Osteoblast (primary cell): ENCODE measurements around the gene SNX17. TPM values are rescaled to one million over a fixed set of nuclear protein-coding genes. Genes with fewer than 3 reads are reported as not detected.

Source experiments
- DNase-seq: peaks from one replicate; pipeline ENCODE4 v3.0.0; 2011; ENCODE audit warnings: low spot score, mixed read lengths; ENCODE audit not compliant: insufficient read length; ENCODE audit errors: missing footprints
- H2AFZ ChIP-seq: 2 replicates; pipeline ENCODE4 v1.6.0; 2011; ENCODE audit warnings: mild to moderate bottlenecking, low read length
- H3K27ac ChIP-seq: 2 replicates; pipeline ENCODE4 v1.5.1; 2011; ENCODE audit warnings: mild to moderate bottlenecking, low read depth, low read length, moderate library complexity
- H3K27me3 ChIP-seq: 2 replicates; pipeline ENCODE4 v1.6.0; 2012; ENCODE audit warnings: mild to moderate bottlenecking, control low read depth, inconsistent platforms, low read length, moderate library complexity; ENCODE audit not compliant: insufficient read depth
- H3K36me3 ChIP-seq: 2 replicates; pipeline ENCODE4 v1.5.1; 2011; ENCODE audit warnings: mild to moderate bottlenecking, low read length, control low read depth, moderate library complexity; ENCODE audit not compliant: insufficient read depth
- H3K4me1 ChIP-seq: 2 replicates; pipeline ENCODE4 v1.5.1; 2011; ENCODE audit warnings: mild to moderate bottlenecking, low read length, control low read depth, moderate library complexity; ENCODE audit not compliant: insufficient read depth
- H3K4me2 ChIP-seq: 2 replicates; pipeline ENCODE4 v1.6.0; 2011; ENCODE audit warnings: mild to moderate bottlenecking, low read length; ENCODE audit not compliant: insufficient read depth
- H3K4me3 ChIP-seq: fragments of 200-600 bp; sonication (generic); 3 replicates; pipeline ENCODE4 v1.5.1; 2012; ENCODE audit warnings: mild to moderate bottlenecking, low read length, inconsistent platforms; ENCODE audit not compliant: insufficient read depth
- H3K79me2 ChIP-seq: 2 replicates; pipeline ENCODE4 v1.6.0; 2012; ENCODE audit warnings: mild to moderate bottlenecking, low read length, control low read depth, inconsistent platforms; ENCODE audit not compliant: insufficient read depth
- H3K9me3 ChIP-seq: 2 replicates; pipeline ENCODE4 v1.5.1; 2011; ENCODE audit warnings: low read depth, low read length, control low read depth
- H4K20me1 ChIP-seq: 2 replicates; pipeline ENCODE4 v1.6.0; 2012; ENCODE audit warnings: mild to moderate bottlenecking, low read length, control low read depth; ENCODE audit not compliant: insufficient read depth
- CTCF ChIP-seq: IDR thresholded peaks from 2 replicates; pipeline ENCODE4 v1.5.1; 2011; ENCODE audit warnings: mild to moderate bottlenecking, low read depth, low read length, moderate library complexity; ENCODE audit errors: extremely low read depth
- total RNA-seq: library from RNA; depleted of rRNA; stranded (reverse); fragments of >200 nt; gene quantifications from 2 replicates; pipeline ENCODE4 v1.2.3, GENCODE V29; 2012

SNX17 gene
- total RNA-seq, 1 donor, result 165 TPM

DNA sequence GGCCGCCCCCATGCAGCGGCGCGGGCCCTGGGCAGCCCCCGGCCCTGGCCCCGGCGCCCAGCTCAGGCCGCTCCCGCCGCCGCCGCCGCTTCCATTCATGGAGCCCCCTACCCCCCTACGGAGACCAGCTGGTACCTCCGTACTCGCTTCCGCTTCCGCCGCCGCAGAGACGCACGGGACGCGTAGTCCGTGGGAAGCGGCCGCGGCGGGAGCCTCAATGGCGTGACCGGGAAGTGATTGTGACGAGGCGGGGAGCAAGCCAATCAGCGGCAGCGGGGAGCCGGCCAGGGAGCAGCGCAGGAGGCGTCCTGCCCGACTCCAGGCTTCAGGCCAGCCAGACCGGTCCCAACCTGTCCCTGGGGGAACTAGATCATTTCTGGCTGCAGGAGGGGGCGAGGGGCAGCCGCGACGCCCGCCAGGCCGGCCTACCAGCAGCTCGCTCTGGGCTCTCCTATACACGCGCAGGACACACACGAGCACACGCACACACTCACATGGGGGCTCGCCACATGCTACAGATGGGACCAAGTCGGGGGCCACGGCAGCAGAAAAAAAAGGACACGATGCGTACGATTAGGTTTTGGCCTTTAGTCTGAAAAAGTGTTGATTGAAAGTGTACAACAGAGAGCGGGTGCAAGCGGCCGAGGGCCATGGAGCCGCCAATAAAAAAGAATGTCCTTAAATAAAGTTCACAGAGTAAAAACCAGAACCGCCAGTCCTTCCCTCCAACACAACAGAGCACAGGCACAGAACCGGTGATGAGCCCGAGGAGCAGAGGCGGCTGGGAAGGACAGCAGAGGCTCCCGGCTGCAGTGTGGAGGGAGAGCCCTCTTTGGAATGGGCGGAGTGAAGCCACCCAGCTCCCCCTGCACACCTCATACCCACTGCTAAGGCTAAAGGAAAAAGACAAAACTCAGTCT, 10.5 kb downstream of the SNX17 start, which contains the start of gene ZNF513:
TSS of gene ZNF513 (minus strand) at position 109 of the 920 bp plus-strand sequence. CDS start 208 bp downstream, outside the sequence.
- Histone ChIP-seq H3K79me2 (peaks cover 38% of the 10 kb centered on the region), H3K4me2 (peak within 1 kb of the TSS; percentile 99), H3K4me3 (peak within 1 kb of the TSS; percentile 90), H3K27me3 (no peaks in the 10 kb centered on the region), H3K27ac (peak within 1 kb of the TSS; percentile 89), H4K20me1 (peaks cover 11% of the 10 kb centered on the region), H2AFZ (peak within 1 kb of the TSS; percentile 49), H3K36me3 (peaks cover 74% of the 10 kb centered on the region), H3K4me1 (peaks cover 14% of the 10 kb centered on the region), H3K9me3 (no peaks in the 10 kb centered on the region)
- no peak for TF ChIP-seq CTCF
- peak; percentile 99 for DNase-seq

DNA sequence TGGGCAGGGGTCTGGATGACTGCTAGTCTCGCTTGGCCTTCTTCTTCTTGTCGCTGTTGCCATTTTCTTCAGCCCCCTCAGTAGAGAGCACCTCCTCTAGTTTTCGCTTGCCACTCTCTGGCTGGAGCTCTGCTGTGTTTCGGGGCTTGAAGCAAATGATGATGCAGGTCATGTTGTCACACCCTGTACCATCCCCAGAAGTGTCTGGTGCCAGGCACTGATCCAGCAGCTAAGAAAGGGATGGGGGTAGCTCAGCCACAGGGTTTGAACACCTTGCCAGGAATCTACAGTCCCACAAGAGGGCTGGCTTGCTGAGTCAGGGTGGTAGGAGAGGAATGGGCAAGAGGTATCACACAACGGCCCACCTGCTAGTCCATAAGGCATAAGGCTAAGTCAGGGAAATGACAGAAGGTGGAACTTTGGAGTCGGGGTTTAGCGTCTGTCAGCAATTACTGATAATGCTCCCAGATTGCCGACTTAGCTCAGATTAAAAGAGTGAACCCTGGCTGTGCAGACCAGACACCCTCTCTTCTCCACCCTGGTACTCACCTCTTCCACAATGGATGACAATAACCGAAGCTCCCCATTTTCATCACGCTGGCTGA, 11.3 kb downstream of the SNX17 start:
- no peak for TF ChIP-seq CTCF
- Histone ChIP-seq H2AFZ (no peak overlapping the region), H3K27ac (peak overlapping the region; percentile 89), H3K9me3 (no peaks in the 10 kb centered on the region), H3K4me3 (no peak overlapping the region), H3K4me2 (peak overlapping the region; percentile 99), H3K36me3 (peaks cover 71% of the 10 kb centered on the region), H3K4me1 (peaks cover 14% of the 10 kb centered on the region), H3K79me2 (peaks cover 34% of the 10 kb centered on the region), H4K20me1 (peaks cover 11% of the 10 kb centered on the region), H3K27me3 (no peaks in the 10 kb centered on the region)
- DNase-seq, result peak; percentile 68

DNA sequence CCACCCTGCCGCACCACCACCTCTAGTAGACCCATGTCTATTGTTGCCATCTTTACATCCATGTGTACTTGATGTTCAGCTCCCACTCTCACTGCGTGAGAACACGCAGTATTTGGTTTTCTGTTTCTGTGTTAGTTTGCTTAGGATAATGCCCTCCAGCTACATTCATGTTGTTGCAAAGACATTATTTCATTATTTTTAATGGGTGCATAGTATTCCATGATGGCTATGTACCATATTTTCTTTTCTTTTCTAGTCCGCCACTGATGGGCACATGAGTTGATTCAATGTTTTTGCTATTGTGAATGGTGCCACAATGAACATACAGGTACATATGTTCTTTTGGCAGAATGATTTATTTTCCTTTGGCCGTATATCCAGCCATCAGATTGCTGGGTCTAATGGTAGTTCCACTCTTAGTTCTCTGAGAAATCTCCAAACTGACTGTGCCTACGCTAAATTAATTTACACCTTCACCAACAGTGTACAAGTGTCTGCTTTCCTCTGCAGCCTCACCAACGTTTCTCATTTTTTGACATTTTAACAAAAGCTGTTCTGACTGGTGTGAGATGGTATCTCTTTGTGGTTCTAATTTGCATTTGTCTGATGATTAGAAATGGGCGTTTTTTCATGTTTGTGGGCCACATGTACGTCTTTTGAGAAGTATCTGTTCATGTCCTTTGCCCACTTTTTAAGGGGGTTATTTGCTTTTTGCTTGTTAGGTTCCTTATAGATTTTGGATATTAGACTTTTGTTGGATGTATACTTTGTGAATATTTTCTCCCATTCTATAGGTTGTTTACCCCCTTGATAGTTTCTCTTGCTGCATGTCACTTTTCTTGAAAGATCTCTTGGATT, 20.6 kb downstream of the SNX17 start:
- peaks cover 13% of the 10 kb centered on the region for H4K20me1 ChIP-seq
- no peak overlapping the region for H2AFZ ChIP-seq
- H3K36me3 ChIP-seq, result peaks cover 8% of the 10 kb centered on the region
- no peak overlapping the region for H3K27ac ChIP-seq
- H3K79me2 ChIP-seq, result peaks cover 81% of the 10 kb centered on the region
- DNase-seq, result no peak
- no peak overlapping the region for H3K4me2 ChIP-seq
- no peaks in the 10 kb centered on the region for H3K4me1 ChIP-seq
- no peaks in the 10 kb centered on the region for H3K27me3 ChIP-seq
- no peak for TF ChIP-seq CTCF
- no peak overlapping the region for H3K4me3 ChIP-seq
- H3K9me3 ChIP-seq, result no peaks in the 10 kb centered on the region
